Measurements from ENCODE around the gene EPS8.

EPS8 gene

GRCh38 chr12:15597125-15597830, 191.9 kb downstream of the EPS8 start:
- no peak for DNase-seq

GRCh38 chr12:15596174-15596573, 193.0 kb downstream of the EPS8 start:
- no peak for DNase-seq

GRCh38 chr12:15592934-15593333, 196.3 kb downstream of the EPS8 start:
- no peak for DNase-seq

- DNase-seq: no peak
Observed at GRCh38 chr12:15591811-15592210, 197.4 kb downstream of the EPS8 start.

GRCh38 chr12:15590180-15590826, 198.9 kb downstream of the EPS8 start:
- DNase-seq: peak; percentile 53 to 64

- no peak for DNase-seq
Observed at GRCh38 chr12:15589328-15590032, 199.7 kb downstream of the EPS8 start.

GRCh38 chr12:15584366-15585041, 204.7 kb downstream of the EPS8 start:
- DNase-seq: peak; percentile 11 to 12

- DNase-seq: no peak
Observed at GRCh38 chr12:15583804-15584203, 205.4 kb downstream of the EPS8 start.

GRCh38 chr12:15581006-15581405, 208.2 kb downstream of the EPS8 start:
- no peak for DNase-seq

- DNase-seq: no peak
Observed at GRCh38 chr12:15580431-15580830, 208.8 kb downstream of the EPS8 start.

- no peak for DNase-seq
Observed at GRCh38 chr12:15575671-15576541, 213.3 kb downstream of the EPS8 start.

- DNase-seq: no peak
Observed at GRCh38 chr12:15574353-15574752, 214.8 kb downstream of the EPS8 start.

All from Kasumi-1 (cell line).